ENCODE data around the gene PSENEN. TPM values are rescaled to one million over a fixed set of nuclear protein-coding genes. Genes with fewer than 3 reads are reported as not detected.

The PSENEN gene
- total RNA-seq, 1 donor from 2014 or later, result 60.0 TPM

DNA sequence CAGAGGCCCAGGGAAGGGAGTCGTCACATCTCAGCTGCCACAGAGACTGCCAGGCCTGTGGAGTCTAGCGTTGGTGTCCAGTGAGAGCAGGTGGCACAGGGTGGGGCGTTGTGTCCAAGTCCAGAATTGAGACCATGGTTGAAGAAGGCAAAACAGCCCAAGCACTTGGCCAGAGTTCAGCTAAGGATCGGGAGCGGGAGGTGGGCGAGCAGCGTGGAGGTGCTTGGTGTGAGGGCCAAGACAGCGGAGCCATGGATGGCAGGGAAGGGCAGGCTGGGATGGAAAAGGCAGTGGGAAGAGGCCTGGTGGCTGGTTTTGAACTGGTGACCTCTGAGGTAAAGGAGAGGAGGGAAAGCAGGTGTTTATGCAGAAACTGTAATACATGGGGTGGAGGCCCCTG is 11.2 kb upstream of the PSENEN start:
- no peak for ATAC-seq
- TF ChIP-seq CTCF (IDR thresholded peaks at IDR 0.05), result no peak
- peaks cover 100% of the 10 kb centered on the region for H3K36me3 ChIP-seq

DNA sequence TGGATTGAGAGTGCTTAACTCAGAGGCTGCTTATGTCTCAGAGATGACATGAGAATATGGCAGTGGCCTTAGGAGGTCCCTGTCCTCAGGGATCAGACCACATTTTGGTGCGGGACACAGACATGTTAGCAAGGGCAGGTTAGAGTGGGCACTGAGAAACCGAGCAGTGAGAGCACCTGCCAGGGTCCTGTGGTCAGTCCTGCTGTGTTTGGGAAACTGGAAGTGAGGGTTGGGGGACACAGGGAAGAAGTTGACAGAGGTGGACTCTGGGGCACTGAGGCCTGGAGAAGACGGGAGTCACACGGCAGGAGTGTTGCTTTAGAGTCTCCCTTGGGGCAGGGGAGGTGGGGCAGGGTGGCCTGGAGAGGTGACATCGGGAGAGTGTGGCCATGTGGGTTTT is 10.6 kb upstream of the PSENEN start:
- H3K36me3 ChIP-seq, result peaks cover 96% of the 10 kb centered on the region
- no peak overlapping the region for H3K4me3 ChIP-seq
- peaks cover 8% of the 10 kb centered on the region for H3K4me1 ChIP-seq
- DNase-seq, result no peak
- intact Hi-C loops (cut with DNase I), result no loop called here
- no peaks in the 10 kb centered on the region for H3K9me3 ChIP-seq
- TF ChIP-seq CTCF (IDR thresholded peaks at IDR 0.05), result no peak
- H3K27me3 ChIP-seq (ENCODE audit: low read depth), result no peaks in the 10 kb centered on the region
- ATAC-seq, result no peak
- no peak overlapping the region for H3K27ac ChIP-seq

More for the DNA sequence above, 11.2 kb upstream of the PSENEN start:
- H3K4me3 ChIP-seq, result no peak overlapping the region
- no peaks in the 10 kb centered on the region for H3K27me3 ChIP-seq (ENCODE audit: low read depth)
- no peak for DNase-seq
- intact Hi-C loops (cut with DNase I), result no loop called here
- H3K4me1 ChIP-seq, result peaks cover 2% of the 10 kb centered on the region
- no peak overlapping the region for H3K27ac ChIP-seq
- H3K9me3 ChIP-seq, result no peaks in the 10 kb centered on the region

GRCh38 chr19:35736913-35737886 is 8.3 kb upstream of the PSENEN start:
- no peak overlapping the region for H3K4me3 ChIP-seq
- peaks cover 73% of the 10 kb centered on the region for H3K36me3 ChIP-seq
- intact Hi-C loops (cut with DNase I), result no loop called here
- ATAC-seq (no peak), DNase-seq (no peak)
- H3K4me1 ChIP-seq, result peaks cover 25% of the 10 kb centered on the region
- H3K9me3 ChIP-seq, result no peaks in the 10 kb centered on the region
- no peak overlapping the region for H3K27ac ChIP-seq
- TF ChIP-seq CTCF (IDR thresholded peaks at IDR 0.05), result no peak
- H3K27me3 ChIP-seq (ENCODE audit: low read depth), result no peaks in the 10 kb centered on the region

DNA sequence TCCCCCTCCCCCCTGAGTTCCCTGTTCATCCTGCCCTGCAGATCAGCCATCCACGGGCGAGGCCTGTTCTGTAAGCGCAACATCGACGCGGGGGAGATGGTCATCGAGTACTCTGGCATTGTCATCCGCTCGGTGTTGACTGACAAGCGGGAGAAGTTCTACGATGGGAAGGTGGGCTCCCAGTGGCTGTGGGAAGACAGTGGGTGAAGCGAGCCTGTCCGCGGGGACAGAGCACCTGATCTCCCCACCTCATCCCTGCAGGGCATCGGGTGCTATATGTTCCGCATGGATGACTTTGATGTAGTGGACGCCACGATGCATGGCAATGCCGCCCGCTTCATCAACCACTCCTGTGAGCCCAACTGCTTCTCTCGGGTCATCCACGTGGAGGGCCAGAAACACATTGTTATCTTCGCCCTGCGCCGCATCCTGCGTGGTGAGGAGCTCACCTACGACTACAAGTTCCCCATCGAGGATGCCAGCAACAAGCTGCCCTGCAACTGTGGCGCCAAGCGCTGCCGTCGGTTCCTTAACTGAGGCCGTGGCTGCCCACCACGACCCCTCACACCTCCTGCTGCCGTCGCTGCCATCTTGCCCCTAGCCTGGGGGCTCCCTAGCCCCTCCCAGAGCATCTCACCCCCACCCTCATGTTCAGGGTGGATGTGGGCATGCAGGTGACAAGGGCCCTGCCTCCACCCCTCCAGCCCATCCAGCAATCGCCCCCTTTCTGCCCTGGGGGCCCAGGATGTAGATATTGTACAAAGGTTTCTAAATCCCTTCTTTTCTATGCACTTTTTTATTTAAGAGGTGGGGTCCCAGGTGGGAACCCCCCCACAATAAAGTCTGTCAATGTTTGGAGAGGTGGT is 7.2 kb upstream of the PSENEN start:
- H3K27ac ChIP-seq, result no peak overlapping the region
- DNase-seq, result no peak
- H3K4me3 ChIP-seq, result no peak overlapping the region
- intact Hi-C loops (cut with DNase I), result no loop called here
- no peaks in the 10 kb centered on the region for H3K27me3 ChIP-seq (ENCODE audit: low read depth)
- TF ChIP-seq CTCF (IDR thresholded peaks at IDR 0.05), result no peak
- peaks cover 63% of the 10 kb centered on the region for H3K36me3 ChIP-seq
- ATAC-seq, result no peak
- H3K4me1 ChIP-seq, result peaks cover 32% of the 10 kb centered on the region
- no peaks in the 10 kb centered on the region for H3K9me3 ChIP-seq

DNA sequence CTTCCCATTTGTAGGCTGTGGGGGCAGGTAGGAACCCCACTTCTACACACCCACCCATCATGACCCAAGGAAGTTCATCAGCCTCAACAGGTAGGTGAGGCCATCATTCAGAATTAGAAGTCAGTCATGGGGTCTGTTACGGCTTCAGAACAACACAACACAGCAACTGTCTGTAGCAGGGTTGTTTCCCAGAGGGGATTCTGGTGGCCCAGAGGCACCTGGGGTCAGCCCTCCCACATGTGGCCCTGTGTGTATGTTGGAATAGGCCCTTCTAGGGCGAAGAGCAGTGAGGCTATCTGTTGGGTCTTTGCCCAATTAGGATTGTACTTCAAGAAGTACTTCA is 6.6 kb upstream of the PSENEN start:
- Histone ChIP-seq H3K4me1 (peaks cover 33% of the 10 kb centered on the region), H3K9me3 (no peaks in the 10 kb centered on the region), H3K4me3 (no peak overlapping the region), H3K27me3 (ENCODE audit: low read depth) (no peaks in the 10 kb centered on the region), H3K27ac (no peak overlapping the region), H3K36me3 (peaks cover 57% of the 10 kb centered on the region)
- DNase-seq (no peak), ATAC-seq (no peak)
- TF ChIP-seq CTCF (IDR thresholded peaks at IDR 0.05), result no peak
- intact Hi-C loops (cut with DNase I), result no loop called here
